Measurements from ENCODE around the gene MNDA.
"Not testable (repeated sequence)": the region's sequence is repeated elsewhere in the genome, so short reads cannot be mapped to it uniquely, and the experiment has no call there.

MNDA gene

DNA sequence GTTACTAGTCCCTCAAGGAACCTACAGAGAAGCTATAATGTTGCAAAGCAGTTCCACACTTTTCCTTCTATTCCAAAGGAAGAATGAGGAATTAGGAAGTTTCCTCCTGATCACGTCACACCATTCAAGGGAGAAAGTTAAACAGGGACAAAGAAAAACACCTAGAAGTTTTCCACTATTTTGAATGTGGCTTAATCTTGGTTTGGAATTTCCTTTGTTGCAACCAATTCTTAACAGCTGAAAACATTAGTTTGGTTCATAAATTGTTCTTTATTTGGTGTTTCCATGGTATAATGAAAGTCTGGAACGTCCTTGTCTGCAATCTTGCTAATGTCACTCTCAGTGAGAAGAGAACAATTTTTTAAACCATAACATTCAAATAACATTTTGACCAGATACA, 8.4 kb downstream of the MNDA start:
- DNase-seq = no peak

DNA sequence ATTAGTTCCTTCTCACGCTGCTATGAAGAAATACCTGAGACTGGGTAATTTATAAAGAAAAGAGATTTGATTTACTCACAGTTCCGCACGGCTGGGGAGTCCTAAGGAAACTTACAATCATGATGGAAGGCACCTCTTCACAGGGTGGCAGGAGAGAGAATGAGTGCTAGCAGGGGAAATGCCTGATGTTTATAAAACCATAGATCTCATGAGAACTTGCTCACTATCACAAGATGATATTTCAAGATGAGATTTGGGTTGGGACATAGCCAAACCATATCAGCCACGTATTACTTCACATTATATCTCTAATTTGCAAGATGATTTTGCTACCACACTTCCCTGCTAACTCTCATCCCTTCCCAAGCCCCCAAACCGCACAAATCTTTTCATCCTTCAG, 9.1 kb downstream of the MNDA start:
- no peak for DNase-seq

DNA sequence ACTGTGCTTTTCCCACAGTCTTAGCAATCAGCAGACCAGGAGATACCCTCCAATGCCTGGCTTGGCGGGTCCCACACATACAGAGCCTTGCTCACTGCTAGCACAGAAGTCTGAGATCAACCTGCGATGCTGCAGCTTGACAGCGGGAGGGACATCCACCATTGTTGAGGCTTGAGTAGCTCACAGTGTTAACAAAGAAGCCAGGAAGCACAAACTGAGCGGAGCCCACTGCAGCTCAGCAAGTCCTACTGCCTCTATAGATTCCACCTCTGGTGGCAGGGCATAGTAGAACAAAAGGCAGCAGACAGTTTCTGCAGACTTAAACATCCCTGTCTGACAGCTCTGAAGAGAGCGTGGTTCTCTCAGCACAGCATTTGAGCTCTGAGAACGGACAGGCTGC, 33.4 kb downstream of the MNDA start:
- DNase-seq = no peak

DNA sequence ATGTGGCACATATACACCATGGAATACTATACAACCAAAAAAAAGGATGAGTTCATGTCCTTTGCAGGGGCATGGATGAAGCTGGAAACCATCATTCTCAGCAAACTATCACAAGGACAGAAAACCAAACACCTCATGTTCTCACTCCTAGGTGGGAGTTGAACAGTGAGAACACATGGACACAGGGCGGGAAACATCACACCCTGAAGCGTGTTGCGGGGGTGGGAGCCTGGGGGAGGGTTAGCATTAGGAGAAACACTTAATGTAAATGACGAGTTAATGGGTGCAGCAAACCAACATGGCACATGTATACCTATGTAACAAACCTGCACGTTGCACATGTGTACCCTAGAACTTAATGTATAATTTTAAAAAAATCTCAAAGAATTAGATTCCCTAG, 39.3 kb downstream of the MNDA start:
- DNase-seq = not testable (repeated sequence)

DNA sequence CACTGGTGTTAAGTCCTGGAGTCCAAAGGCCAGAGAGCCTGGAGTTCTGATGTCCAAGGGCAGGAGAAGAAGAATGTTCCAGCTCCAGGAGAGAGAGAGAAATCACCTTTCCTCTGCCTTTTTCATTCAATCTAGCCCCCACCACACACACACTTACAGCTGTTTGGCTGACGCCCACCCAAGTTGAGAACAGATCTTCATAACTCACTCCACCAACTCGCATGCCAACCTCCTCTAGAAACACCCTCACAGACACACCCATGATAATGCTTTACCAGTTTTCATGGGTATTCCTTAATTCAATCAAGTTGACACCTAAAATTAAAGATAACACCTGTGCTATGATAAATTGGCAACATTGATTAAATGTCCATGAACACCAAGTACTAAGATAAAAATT, 42.0 kb downstream of the MNDA start:
- DNase-seq = no peak

DNA sequence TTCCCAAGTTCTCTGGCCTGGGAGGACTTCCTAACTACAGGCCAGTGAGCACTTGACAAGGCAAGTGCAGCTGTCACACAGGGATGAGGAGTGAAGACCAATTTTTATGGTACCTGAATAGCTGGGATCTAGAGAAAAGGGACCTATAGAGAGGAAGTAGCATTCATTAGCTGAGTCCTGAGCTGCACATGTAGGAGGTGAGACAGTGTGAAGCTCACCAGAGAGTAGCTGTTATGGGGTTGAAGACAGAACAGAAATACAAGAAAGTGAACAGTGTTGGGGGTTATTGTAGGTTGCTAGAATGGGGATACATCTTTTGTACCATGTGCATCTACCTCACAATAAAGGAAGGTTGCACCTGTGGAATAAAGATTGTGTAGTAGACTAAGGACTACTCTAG, 62.5 kb downstream of the MNDA start:
- DNase-seq = no peak

DNA sequence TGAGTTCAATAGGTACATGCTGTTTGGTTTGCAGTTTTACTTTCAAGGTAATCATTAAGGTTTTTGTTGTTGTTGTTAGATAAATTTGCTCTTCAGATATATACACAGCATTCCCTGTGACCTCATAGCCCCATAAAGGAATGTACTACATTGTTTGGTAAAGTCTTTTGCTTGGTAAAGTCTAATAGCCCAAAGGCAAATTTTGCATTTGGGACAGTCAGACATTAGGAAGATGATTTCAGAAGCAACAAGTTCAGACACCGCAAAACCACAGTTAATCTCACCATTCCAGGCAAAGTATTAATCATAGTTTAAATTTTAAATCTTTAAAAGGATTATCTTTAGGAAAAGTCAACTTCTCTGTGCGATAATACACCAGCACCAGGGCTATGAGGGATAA, 67.6 kb downstream of the MNDA start:
- DNase-seq = no peak
